GM10248 (cell line): Measurements from ENCODE around the gene ATP5IF1.
A peak's percentile ranks its signal among the peaks of the same experiment; 100 is the strongest.

Experiments used
- CTCF ChIA-PET: fragments of 300-600 bp; sonication (Branson Sonifier 250); formaldehyde crosslinking; extraction: SDS; loops from one replicate; lab custom pipeline; 2021; ENCODE audit warnings: antibody characterized with exemption; lab: Yijun Ruan, JAX
- POLR2A ChIA-PET: fragments of 350-650 bp; sonication (Branson Sonifier 250); formaldehyde crosslinking; extraction: SDS; loops from one replicate; lab custom pipeline; 2020; ENCODE audit warnings: antibody characterized with exemption; lab: Yijun Ruan, JAX
- DNase-seq: peaks from one replicate; pipeline ENCODE4 v3.0.0; 2012; ENCODE audit errors: extremely low spot score
- TF ChIP-seq, protein P1 (sequence below): IDR thresholded peaks from 2 replicates; pipeline ENCODE4 v1.5.1; 2012; ENCODE audit warnings: mild to moderate bottlenecking, low read depth; ENCODE audit errors: extremely low read depth, missing control alignments, control extremely low read depth

ATP5IF1 gene

GRCh38 chr1:28241638-28242241 is 5.8 kb downstream of the ATP5IF1 start:
- POLR2A ChIA-PET, result no interaction called here
- TF ChIP-seq, protein P1, sequence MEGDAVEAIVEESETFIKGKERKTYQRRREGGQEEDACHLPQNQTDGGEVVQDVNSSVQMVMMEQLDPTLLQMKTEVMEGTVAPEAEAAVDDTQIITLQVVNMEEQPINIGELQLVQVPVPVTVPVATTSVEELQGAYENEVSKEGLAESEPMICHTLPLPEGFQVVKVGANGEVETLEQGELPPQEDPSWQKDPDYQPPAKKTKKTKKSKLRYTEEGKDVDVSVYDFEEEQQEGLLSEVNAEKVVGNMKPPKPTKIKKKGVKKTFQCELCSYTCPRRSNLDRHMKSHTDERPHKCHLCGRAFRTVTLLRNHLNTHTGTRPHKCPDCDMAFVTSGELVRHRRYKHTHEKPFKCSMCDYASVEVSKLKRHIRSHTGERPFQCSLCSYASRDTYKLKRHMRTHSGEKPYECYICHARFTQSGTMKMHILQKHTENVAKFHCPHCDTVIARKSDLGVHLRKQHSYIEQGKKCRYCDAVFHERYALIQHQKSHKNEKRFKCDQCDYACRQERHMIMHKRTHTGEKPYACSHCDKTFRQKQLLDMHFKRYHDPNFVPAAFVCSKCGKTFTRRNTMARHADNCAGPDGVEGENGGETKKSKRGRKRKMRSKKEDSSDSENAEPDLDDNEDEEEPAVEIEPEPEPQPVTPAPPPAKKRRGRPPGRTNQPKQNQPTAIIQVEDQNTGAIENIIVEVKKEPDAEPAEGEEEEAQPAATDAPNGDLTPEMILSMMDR, result no peak
- CTCF ChIA-PET, result no interaction called here
- no peak for DNase-seq

DNA sequence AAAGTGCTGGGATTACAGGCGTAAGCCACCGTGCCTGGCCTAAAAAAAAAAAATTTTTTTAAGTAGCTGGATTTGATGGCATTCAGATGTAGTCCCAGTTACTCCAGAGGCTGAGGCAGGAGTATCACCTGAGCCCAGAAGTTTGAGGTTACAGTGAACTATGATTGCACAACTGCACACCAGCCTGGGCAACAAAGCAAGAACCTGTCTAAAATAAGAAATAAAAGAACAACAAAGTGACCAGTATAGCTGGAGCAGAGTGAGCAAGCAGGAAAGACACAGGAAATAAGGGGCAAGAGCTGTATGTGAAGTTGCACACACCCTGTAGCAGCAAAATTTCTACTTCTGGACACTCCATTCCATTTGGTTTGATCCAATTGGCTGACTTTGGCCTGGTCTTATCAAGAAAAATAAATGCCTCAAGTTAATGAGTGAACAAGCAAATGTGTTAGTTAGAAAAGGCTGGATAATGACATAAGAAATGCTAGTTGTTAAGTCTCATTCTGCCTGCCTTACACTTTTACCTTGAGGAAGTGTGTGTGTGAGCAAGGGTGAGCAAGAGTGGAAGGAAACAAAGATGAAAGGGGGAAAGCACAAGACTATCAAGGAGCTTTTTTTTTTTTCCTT is 7.9 kb downstream of the ATP5IF1 start:
- ChIA-PET CTCF (interaction anchor here (0.6 to 1.3 kb wide), 7 partner anchors 8 to 379 kb away, joined by 3 to 7 read pairs (median 3); partner anchors contain the start of gene ATP5IF1), POLR2A (interaction anchor here (3.7 kb wide), 1 partner anchor 9 kb away, joined by 25 read pairs; the partner anchor contains the start of gene ATP5IF1)
- no peak for DNase-seq
- TF ChIP-seq, protein P1, result no peak

DNA sequence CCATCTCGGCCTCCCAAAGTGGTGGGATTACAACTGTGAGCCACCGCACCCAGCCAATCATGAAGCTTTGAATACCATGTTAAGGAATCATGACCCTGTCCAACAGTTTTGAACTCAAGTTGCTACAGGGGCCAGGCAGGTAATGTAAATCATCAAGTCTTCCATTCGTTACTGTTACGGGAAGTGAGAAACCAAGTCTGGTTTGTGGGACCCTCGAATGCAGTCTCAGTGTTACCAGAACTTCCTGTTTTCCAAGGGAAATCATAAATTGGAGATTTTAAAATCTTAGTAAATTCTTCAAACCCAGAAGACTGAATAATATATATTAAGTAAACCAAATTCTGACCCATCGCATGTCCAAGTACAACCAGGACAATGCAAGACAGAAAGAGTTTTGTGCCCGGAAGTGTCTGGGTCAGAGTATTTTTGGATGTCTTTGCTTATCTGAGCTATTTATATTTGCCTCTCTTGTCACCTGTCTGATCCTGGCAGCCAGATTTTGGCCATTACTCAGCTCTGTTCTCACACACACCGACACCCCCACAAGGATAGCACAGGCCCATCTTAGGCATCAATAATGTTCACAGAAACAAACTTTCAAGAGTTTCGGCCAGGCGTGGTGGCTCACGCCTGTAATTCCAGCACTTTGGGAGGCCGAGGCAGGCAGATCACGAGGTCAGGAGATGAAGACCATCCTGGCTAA is 8.8 kb downstream of the ATP5IF1 start:
- ChIA-PET POLR2A (interaction anchor here (0.7 to 3.7 kb wide), 2 partner anchors 10 to 295 kb away, joined by 5 to 25 read pairs; partner anchors contain the start of gene ATP5IF1), CTCF (interaction anchor here (0.9 to 1.3 kb wide), 5 partner anchors 9 to 165 kb away, joined by 3 to 7 read pairs (median 4); partner anchors contain the start of gene ATP5IF1)
- DNase-seq, result peak; percentile 59
- TF ChIP-seq, protein P1, result no peak

DNA sequence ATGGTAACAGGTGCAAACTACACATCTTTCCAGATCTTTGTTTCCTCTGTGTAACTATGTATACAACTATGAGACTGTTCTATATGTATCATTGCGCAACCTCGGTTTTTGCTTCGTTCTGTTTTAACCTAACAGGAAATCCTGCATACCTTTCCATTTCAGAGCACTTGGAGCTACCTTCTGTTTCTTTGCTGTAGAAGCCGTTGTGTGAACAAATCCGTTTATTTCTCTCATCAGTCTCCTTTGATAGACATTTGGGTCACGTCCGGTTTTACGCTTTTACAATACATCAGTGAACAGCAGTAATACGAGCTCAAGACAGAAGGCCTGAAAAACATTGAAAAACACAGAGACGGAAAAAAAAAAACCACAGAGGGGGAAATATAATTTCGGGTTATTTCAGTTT is 10.5 kb downstream of the ATP5IF1 start:
- TF ChIP-seq, protein P1, result no peak
- CTCF ChIA-PET, result interaction anchor here (1.1 to 4.3 kb wide), 3 partner anchors 9 to 14 kb away, joined by 5 to 111 read pairs (median 5); partner anchors contain the start of gene SESN2
- DNase-seq, result no peak
- POLR2A ChIA-PET, result interaction anchor here (0.6 to 3.7 kb wide), 3 partner anchors 11 to 302 kb away, joined by 4 to 25 read pairs (median 4); partner anchors contain the start of gene ATP5IF1

- ChIA-PET POLR2A (interaction anchor here (0.5 to 1.8 kb wide), 4 partner anchors 12 to 637 kb away, joined by 3 to 9 read pairs (median 4); partner anchors contain the start of genes ATP5IF1 and RCC1), CTCF (interaction anchor here (0.9 to 4.3 kb wide), 27 partner anchors 11 to 629 kb away, joined by 3 to 111 read pairs (median 6); partner anchors contain the start of genes ATP5IF1, MED18, PHACTR4 and SESN2)
- TF ChIP-seq, protein P1, result no peak
- no peak for DNase-seq
These were observed 11.8 kb downstream of the ATP5IF1 start for GRCh38 chr1:28247612-28248272.
